GM18502 (cell line): ENCODE data around the gene BMPR1B.

ENCODE experiments used
- ATAC-seq: cut with Tn5 transposase; IDR thresholded peaks from one replicate; pipeline ENCODE4 v1.9.1; 2021; ENCODE audit warnings: mild to moderate bottlenecking; ENCODE audit not compliant: unreplicated experiment, poor library complexity

BMPR1B gene

GRCh38 chr4:95204267-95204844 lies 446.6 kb downstream of the BMPR1B start:
- no peak for ATAC-seq

GRCh38 chr4:95204873-95205272 lies 447.1 kb downstream of the BMPR1B start:
- no peak for ATAC-seq
